ENCODE measurements around the gene CCDC144A. TPM values are rescaled to one million over a fixed set of nuclear protein-coding genes. Genes with fewer than 3 reads are reported as not detected.
"Not testable (repeated sequence)": the region's sequence is repeated elsewhere in the genome, so short reads cannot be mapped to it uniquely, and the experiment has no call there.

Gene CCDC144A
- total RNA-seq, 1 donor from 2014 or later, result 1.6 TPM

- peaks cover 13% of the 10 kb centered on the region for H3K27me3 Mint-ChIP-seq (ENCODE audit: low read depth)
- DNase-seq (ENCODE audit: low read depth, low spot score), result no peak
- H3K9me3 Mint-ChIP-seq, result peaks cover 2% of the 10 kb centered on the region
- H3K36me3 Mint-ChIP-seq (ENCODE audit: low read depth), result no peaks in the 10 kb centered on the region
- TF ChIP-seq CTCF (conservative IDR thresholded peaks at IDR 0.05), result no peak
- H3K4me1 Mint-ChIP-seq, result no peaks in the 10 kb centered on the region
- H3K27ac Mint-ChIP-seq (ENCODE audit: unreplicated experiment), result no peak overlapping the region
- no peak overlapping the region for H3K4me3 Mint-ChIP-seq
Observed at GRCh38 chr17:16820979-16821543, 131.0 kb downstream of the CCDC144A start.

- H3K4me1 Mint-ChIP-seq; H3K4me3 Mint-ChIP-seq; H3K27ac Mint-ChIP-seq (ENCODE audit: unreplicated experiment); H3K36me3 Mint-ChIP-seq (ENCODE audit: low read depth); H3K9me3 Mint-ChIP-seq; DNase-seq (ENCODE audit: low read depth, low spot score): not testable (repeated sequence)
- H3K27me3 Mint-ChIP-seq (ENCODE audit: low read depth), result peaks cover 15% of the 10 kb centered on the region
Observed at GRCh38 chr17:16822133-16822532, 132.1 kb downstream of the CCDC144A start.

- not testable (repeated sequence) for H3K4me1 Mint-ChIP-seq; H3K9me3 Mint-ChIP-seq; H3K36me3 Mint-ChIP-seq (ENCODE audit: low read depth); DNase-seq (ENCODE audit: low read depth, low spot score); H3K27ac Mint-ChIP-seq (ENCODE audit: unreplicated experiment); H3K4me3 Mint-ChIP-seq
- peaks cover 14% of the 10 kb centered on the region for H3K27me3 Mint-ChIP-seq (ENCODE audit: low read depth)
Observed at GRCh38 chr17:16823768-16824406, 133.8 kb downstream of the CCDC144A start.

Other genes with a start within 250 kb of the CCDC144A start
- gene LRRC75A, start 198.0 kb upstream of the CCDC144A start, total RNA-seq, result 5.6 and 7.2 TPM in 2 replicates
- 15.6 and 16.6 TPM in 2 replicates for gene ZNF287, start 121.0 kb upstream of the CCDC144A start, total RNA-seq
- 12.1 and 12.6 TPM in 2 replicates for gene ZNF624, start 36.4 kb upstream of the CCDC144A start, total RNA-seq